Prostate gland (tissue), 2 donors: ENCODE results near the gene ALG1L2.
"Not testable (repeated sequence)": the region's sequence is repeated elsewhere in the genome, so short reads cannot be mapped to it uniquely, and the experiment has no call there.

Experiments used
- CTCF ChIP-seq, 4 experiments: fragments of 200-600 bp in 2 of 4; fragments of 450-650 bp in 2 of 4; sonication (generic) in 2 of 4; IDR thresholded peaks; 1 replicate in 3 of 4; 2 replicates in 1 of 4; pipeline ENCODE4 v1.5.1; 2016 to 2019; ENCODE audit warnings: antibody characterized with exemption in 4 of 4, mild to moderate bottlenecking in 2 of 4, moderate library complexity in 2 of 4
- POLR2AphosphoS5 ChIP-seq: sonication (generic); formaldehyde crosslinking; IDR thresholded peaks from one replicate; pipeline ENCODE4 v1.6.1; 2017; ENCODE audit warnings: antibody characterized with exemption

GRCh38 chr3:130108836-130109585, 27.4 kb downstream of the ALG1L2 start:
- not testable (repeated sequence) for TF ChIP-seq CTCF (IDR thresholded peaks at IDR 0.05); POLR2AphosphoS5
